ENCODE measurements around the gene ATP13A1.
"Not testable (repeated sequence)": the region's sequence is repeated elsewhere in the genome, so short reads cannot be mapped to it uniquely, and the experiment has no call there.

The ATP13A1 gene

DNA sequence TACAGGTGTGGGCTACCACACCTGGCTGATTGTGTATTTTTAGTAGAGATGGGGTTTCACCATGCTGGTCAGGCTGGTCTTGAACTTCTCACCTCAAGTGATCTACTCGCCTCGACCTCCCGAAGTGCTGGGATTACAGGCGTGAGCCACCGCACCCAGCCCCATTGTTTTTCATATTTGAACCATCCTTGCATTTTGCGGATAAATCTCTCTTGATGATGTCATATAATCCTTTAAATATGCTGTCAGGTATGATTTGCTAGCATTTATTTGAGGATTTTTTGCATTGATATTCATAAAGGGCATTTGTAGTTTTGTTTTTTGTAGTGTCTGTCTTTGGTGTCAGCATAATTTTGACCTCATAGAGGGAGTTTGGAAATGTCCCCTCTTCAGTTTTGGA, 10.8 kb upstream of the ATP13A1 start:
- no peaks in the 10 kb centered on the region for H3K4me1 ChIP-seq (ENCODE audit: insufficient read depth, poor library complexity, severe bottlenecking)
- TF ChIP-seq, protein P1, sequence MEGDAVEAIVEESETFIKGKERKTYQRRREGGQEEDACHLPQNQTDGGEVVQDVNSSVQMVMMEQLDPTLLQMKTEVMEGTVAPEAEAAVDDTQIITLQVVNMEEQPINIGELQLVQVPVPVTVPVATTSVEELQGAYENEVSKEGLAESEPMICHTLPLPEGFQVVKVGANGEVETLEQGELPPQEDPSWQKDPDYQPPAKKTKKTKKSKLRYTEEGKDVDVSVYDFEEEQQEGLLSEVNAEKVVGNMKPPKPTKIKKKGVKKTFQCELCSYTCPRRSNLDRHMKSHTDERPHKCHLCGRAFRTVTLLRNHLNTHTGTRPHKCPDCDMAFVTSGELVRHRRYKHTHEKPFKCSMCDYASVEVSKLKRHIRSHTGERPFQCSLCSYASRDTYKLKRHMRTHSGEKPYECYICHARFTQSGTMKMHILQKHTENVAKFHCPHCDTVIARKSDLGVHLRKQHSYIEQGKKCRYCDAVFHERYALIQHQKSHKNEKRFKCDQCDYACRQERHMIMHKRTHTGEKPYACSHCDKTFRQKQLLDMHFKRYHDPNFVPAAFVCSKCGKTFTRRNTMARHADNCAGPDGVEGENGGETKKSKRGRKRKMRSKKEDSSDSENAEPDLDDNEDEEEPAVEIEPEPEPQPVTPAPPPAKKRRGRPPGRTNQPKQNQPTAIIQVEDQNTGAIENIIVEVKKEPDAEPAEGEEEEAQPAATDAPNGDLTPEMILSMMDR (IDR thresholded peaks at IDR 0.05; ENCODE audit: poor library complexity, severe bottlenecking) = no peak
- peaks cover 7% of the 10 kb centered on the region for H3K9me3 ChIP-seq (ENCODE audit: severe bottlenecking)

DNA sequence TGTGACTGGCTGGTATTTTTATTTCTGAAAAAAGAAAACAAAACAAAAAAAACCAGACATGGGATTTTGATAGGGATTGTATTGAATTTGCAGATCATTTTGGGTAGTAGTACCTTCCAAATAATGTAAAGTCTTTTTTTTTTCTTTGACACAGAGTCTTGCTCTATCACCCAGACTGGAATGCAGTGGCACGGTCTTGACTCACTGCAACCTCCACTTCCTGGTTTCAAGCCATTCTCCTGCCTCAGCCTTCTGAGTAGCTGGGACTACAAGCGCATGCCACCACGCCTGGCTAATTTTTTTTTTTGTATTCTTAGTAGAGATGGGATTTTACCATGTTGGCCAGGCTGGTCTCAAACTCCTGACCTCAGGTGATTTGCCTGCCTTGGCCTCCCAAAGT, 9.3 kb upstream of the ATP13A1 start:
- DNase-seq (ENCODE audit: low spot score) (no peak), ATAC-seq (ENCODE audit: low read depth) (no peak)
- peaks cover 2% of the 10 kb centered on the region for H3K9me3 ChIP-seq (ENCODE audit: severe bottlenecking)
- H3K27ac ChIP-seq (ENCODE audit: poor library complexity, severe bottlenecking) = no peak overlapping the region
- TF ChIP-seq, protein P1 (IDR thresholded peaks at IDR 0.05; ENCODE audit: poor library complexity, severe bottlenecking) = no peak
- H3K4me1 ChIP-seq (ENCODE audit: insufficient read depth, poor library complexity, severe bottlenecking) = no peaks in the 10 kb centered on the region
- no peak overlapping the region for H3K4me3 ChIP-seq (ENCODE audit: severe bottlenecking)
- no peaks in the 10 kb centered on the region for H3K27me3 ChIP-seq (ENCODE audit: insufficient read depth, poor library complexity, severe bottlenecking)
- peaks cover 57% of the 10 kb centered on the region for H3K36me3 ChIP-seq (ENCODE audit: low read depth)

More for the DNA sequence above, 10.8 kb upstream of the ATP13A1 start:
- ATAC-seq (ENCODE audit: low read depth) (no peak), DNase-seq (ENCODE audit: low spot score) (no peak)
- no peak overlapping the region for H3K4me3 ChIP-seq (ENCODE audit: severe bottlenecking)
- H3K36me3 ChIP-seq (ENCODE audit: low read depth) = peaks cover 71% of the 10 kb centered on the region
- H3K27ac ChIP-seq (ENCODE audit: poor library complexity, severe bottlenecking) = no peak overlapping the region
- H3K27me3 ChIP-seq (ENCODE audit: insufficient read depth, poor library complexity, severe bottlenecking) = no peaks in the 10 kb centered on the region

- ATAC-seq (ENCODE audit: low read depth) (no peak), DNase-seq (ENCODE audit: low spot score) (no peak)
- Histone ChIP-seq H3K9me3 (ENCODE audit: severe bottlenecking) (peaks cover under 1% of the 10 kb centered on the region), H3K4me1 (ENCODE audit: insufficient read depth, poor library complexity, severe bottlenecking) (no peaks in the 10 kb centered on the region), H3K4me3 (ENCODE audit: severe bottlenecking) (peak overlapping the region; percentile 93), H3K27ac (ENCODE audit: poor library complexity, severe bottlenecking) (peak overlapping the region; percentile 83), H3K36me3 (ENCODE audit: low read depth) (peaks cover 31% of the 10 kb centered on the region), H3K27me3 (ENCODE audit: insufficient read depth, poor library complexity, severe bottlenecking) (no peaks in the 10 kb centered on the region)
- TF ChIP-seq, protein P1 (IDR thresholded peaks at IDR 0.05; ENCODE audit: poor library complexity, severe bottlenecking) = no peak
Measured at GRCh38 chr19:19670070-19670551, 6.6 kb upstream of the ATP13A1 start.

GRCh38 chr19:19668230-19669012, 4.9 kb upstream of the ATP13A1 start, which contains the start of gene ZNF101:
ZNF101 (plus strand) TSS chr19:19668839; CDS start chr19:19668964, 125 bp downstream.
- Histone ChIP-seq H3K9me3 (ENCODE audit: severe bottlenecking) (no peaks in the 10 kb centered on the region), H3K36me3 (ENCODE audit: low read depth) (peaks cover 18% of the 10 kb centered on the region), H3K4me1 (ENCODE audit: insufficient read depth, poor library complexity, severe bottlenecking) (no peaks in the 10 kb centered on the region), H3K4me3 (ENCODE audit: severe bottlenecking) (peak within 1 kb of the TSS; percentile 93), H3K27ac (ENCODE audit: poor library complexity, severe bottlenecking) (peak within 1 kb of the TSS; percentile 83), H3K27me3 (ENCODE audit: insufficient read depth, poor library complexity, severe bottlenecking) (no peaks in the 10 kb centered on the region)
- TF ChIP-seq, protein P1 (IDR thresholded peaks at IDR 0.05; ENCODE audit: poor library complexity, severe bottlenecking) = no peak
- ATAC-seq (ENCODE audit: low read depth) (peak; percentile 79), DNase-seq (ENCODE audit: low spot score) (peak; percentile 93)

- DNase-seq (ENCODE audit: low spot score); ATAC-seq (ENCODE audit: low read depth); H3K27me3 ChIP-seq (ENCODE audit: insufficient read depth, poor library complexity, severe bottlenecking); H3K4me1 ChIP-seq (ENCODE audit: insufficient read depth, poor library complexity, severe bottlenecking); H3K9me3 ChIP-seq (ENCODE audit: severe bottlenecking); H3K27ac ChIP-seq (ENCODE audit: poor library complexity, severe bottlenecking); H3K4me3 ChIP-seq (ENCODE audit: severe bottlenecking): not testable (repeated sequence)
- peaks cover 16% of the 10 kb centered on the region for H3K36me3 ChIP-seq (ENCODE audit: low read depth)
Measured at GRCh38 chr19:19665420-19665948, 2.0 kb upstream of the ATP13A1 start.

All from RWPE2 (cell line).